Neutrophil (primary cell): Measurements from ENCODE around the gene ANKS1B.

Experiments
- H3K27ac ChIP-seq: fragments of 200-600 bp; sonication (generic); 2 replicates; pipeline ENCODE4 v1.5.1; 2016; ENCODE audit warnings: mild to moderate bottlenecking, moderate library complexity
- H3K27me3 ChIP-seq: fragments of 200-600 bp; sonication (generic); 2 replicates; pipeline ENCODE4 v1.6.0; 2016; ENCODE audit warnings: mild to moderate bottlenecking
- H3K36me3 ChIP-seq: fragments of 200-600 bp; sonication (generic); 2 replicates; pipeline ENCODE4 v1.5.1; 2017
- H3K4me1 ChIP-seq, 2 experiments: fragments of 200-600 bp in 1 of 2; sonication (generic) in 1 of 2; 1 replicate in 1 of 2; 2 replicates in 1 of 2; pipeline versions ENCODE4 v1.5.1 to v1.6.1; 2013 to 2016; ENCODE audit warnings: low read depth in 1 of 2, low read length in 1 of 2, mild to moderate bottlenecking in 1 of 2, moderate library complexity in 1 of 2; ENCODE audit not compliant: control insufficient read depth in 1 of 2, insufficient read depth in 1 of 2
- H3K4me3 ChIP-seq, 2 experiments: fragments of 200-600 bp in 1 of 2; sonication (generic) in 1 of 2; 1 replicate in 1 of 2; 2 replicates in 1 of 2; pipeline ENCODE4 v1.5.1; 2013 to 2016; ENCODE audit warnings: low read depth in 1 of 2, low read length in 1 of 2, mild to moderate bottlenecking in 1 of 2, moderate library complexity in 1 of 2
- H3K9me3 ChIP-seq: fragments of 200-600 bp; sonication (generic); 2 replicates; pipeline ENCODE4 v1.5.1; 2016
- CTCF ChIP-seq: fragments of 200-600 bp; sonication (generic); IDR thresholded peaks from 2 replicates; pipeline ENCODE4 v1.5.1; 2016; ENCODE audit warnings: antibody characterized with exemption

ANKS1B gene

GRCh38 chr12:99765469-99766114 lies 219.1 kb downstream of the ANKS1B start:
- no peaks in the 10 kb centered on the region for H3K27me3 ChIP-seq
- no peaks in the 10 kb centered on the region for H3K4me1 ChIP-seq
- H3K27ac ChIP-seq: no peak overlapping the region
- H3K9me3 ChIP-seq: no peaks in the 10 kb centered on the region
- no peaks in the 10 kb centered on the region for H3K36me3 ChIP-seq
- no peak overlapping the region for H3K4me3 ChIP-seq
- TF ChIP-seq CTCF: no peak

- Histone ChIP-seq H3K4me1 (no peaks in the 10 kb centered on the region), H3K9me3 (no peaks in the 10 kb centered on the region), H3K4me3 (no peak overlapping the region), H3K27ac (no peak overlapping the region), H3K36me3 (no peaks in the 10 kb centered on the region), H3K27me3 (no peaks in the 10 kb centered on the region)
- TF ChIP-seq CTCF: no peak
These were observed 225.3 kb downstream of the ANKS1B start for GRCh38 chr12:99759444-99759843.

- no peaks in the 10 kb centered on the region for H3K27me3 ChIP-seq
- no peaks in the 10 kb centered on the region for H3K9me3 ChIP-seq
- TF ChIP-seq CTCF: no peak
- H3K4me1 ChIP-seq: no peaks in the 10 kb centered on the region
- no peaks in the 10 kb centered on the region for H3K36me3 ChIP-seq
- H3K27ac ChIP-seq: no peak overlapping the region
- H3K4me3 ChIP-seq: no peak overlapping the region
These were observed 225.7 kb downstream of the ANKS1B start for GRCh38 chr12:99758997-99759396.

GRCh38 chr12:99752740-99753139 lies 232.0 kb downstream of the ANKS1B start:
- Histone ChIP-seq H3K4me3 (no peak overlapping the region), H3K4me1 (no peaks in the 10 kb centered on the region), H3K27me3 (no peaks in the 10 kb centered on the region), H3K27ac (no peak overlapping the region), H3K9me3 (no peaks in the 10 kb centered on the region), H3K36me3 (no peaks in the 10 kb centered on the region)
- no peak for TF ChIP-seq CTCF

- Histone ChIP-seq H3K4me1 (no peaks in the 10 kb centered on the region), H3K36me3 (no peaks in the 10 kb centered on the region), H3K4me3 (no peak overlapping the region), H3K27me3 (no peaks in the 10 kb centered on the region), H3K9me3 (no peaks in the 10 kb centered on the region), H3K27ac (no peak overlapping the region)
- no peak for TF ChIP-seq CTCF
These were observed 238.2 kb downstream of the ANKS1B start for GRCh38 chr12:99746538-99746937.
